ENCODE results near the gene SCAMP4. TPM values are rescaled to one million over a fixed set of nuclear protein-coding genes. Genes with fewer than 3 reads are reported as not detected.

SCAMP4 gene
- total and polyA plus RNA-seq, 2 experiments from 2014 or later: 69.3 to 89.8 TPM

DNA sequence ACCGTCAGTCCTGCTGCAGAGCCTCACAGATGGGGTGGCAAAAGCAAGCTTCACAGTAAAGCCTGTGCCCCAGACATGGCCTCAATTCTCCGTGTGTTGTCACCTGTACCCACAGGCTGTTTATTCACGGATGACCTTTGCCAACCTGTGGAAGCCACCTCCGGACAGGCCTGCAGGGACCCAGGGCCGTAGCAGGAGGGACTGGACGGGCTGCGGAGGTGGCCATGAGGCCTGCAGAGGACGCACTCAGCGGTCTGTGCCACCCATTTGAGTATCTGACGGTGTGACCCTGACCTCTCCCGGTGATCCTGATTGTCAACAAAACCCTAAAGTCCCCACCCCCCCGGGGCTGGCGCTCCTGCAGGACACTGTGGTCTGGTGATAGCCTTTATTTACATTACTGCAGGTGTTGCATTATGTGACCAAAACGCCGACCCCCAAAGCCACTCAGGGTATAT is 34.0 kb upstream of the SCAMP4 start:
- Histone ChIP-seq H3K27ac (no peak overlapping the region), H3K9me2 (replicated peaks; ENCODE audit: insufficient read depth) (no peaks in the 10 kb centered on the region), H3K4me1 (ENCODE audit: insufficient read depth) (peaks cover 20% of the 10 kb centered on the region), H3K4me2 (peak overlapping the region; percentile 11), H3K36me3 (replicated peaks; ENCODE audit: insufficient read depth, low read depth) (no peaks in the 10 kb centered on the region), H4K20me1 (ENCODE audit: insufficient read depth, poor library complexity, severe bottlenecking) (peaks cover 22% of the 10 kb centered on the region), H2AFZ (no peak overlapping the region), H3K9me3 (ENCODE audit: low read depth) (no peaks in the 10 kb centered on the region), H3K79me2 (peaks cover 62% of the 10 kb centered on the region), H3K27me3 (no peaks in the 10 kb centered on the region), H3K4me3 (no peak overlapping the region)
- no peak for TF ChIP-seq EZH2 (IDR thresholded peaks at IDR 0.05; ENCODE audit: borderline replicate concordance)
- no peak for TF ChIP-seq EZH2phosphoT487 (IDR thresholded peaks at IDR 0.05; ENCODE audit: low read depth, severe bottlenecking, unreplicated experiment)
- TF ChIP-seq, protein P1, sequence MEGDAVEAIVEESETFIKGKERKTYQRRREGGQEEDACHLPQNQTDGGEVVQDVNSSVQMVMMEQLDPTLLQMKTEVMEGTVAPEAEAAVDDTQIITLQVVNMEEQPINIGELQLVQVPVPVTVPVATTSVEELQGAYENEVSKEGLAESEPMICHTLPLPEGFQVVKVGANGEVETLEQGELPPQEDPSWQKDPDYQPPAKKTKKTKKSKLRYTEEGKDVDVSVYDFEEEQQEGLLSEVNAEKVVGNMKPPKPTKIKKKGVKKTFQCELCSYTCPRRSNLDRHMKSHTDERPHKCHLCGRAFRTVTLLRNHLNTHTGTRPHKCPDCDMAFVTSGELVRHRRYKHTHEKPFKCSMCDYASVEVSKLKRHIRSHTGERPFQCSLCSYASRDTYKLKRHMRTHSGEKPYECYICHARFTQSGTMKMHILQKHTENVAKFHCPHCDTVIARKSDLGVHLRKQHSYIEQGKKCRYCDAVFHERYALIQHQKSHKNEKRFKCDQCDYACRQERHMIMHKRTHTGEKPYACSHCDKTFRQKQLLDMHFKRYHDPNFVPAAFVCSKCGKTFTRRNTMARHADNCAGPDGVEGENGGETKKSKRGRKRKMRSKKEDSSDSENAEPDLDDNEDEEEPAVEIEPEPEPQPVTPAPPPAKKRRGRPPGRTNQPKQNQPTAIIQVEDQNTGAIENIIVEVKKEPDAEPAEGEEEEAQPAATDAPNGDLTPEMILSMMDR (IDR thresholded peaks at IDR 0.05; ENCODE audit: poor library complexity): no peak
- WGBS (ENCODE audit: low lambda C conversion rate, missing lambda C conversion rate): 59% methylated on average over 15 of the region's 15 CpGs
- peak; percentile 21 for DNase-seq (ENCODE audit: low spot score)

DNA sequence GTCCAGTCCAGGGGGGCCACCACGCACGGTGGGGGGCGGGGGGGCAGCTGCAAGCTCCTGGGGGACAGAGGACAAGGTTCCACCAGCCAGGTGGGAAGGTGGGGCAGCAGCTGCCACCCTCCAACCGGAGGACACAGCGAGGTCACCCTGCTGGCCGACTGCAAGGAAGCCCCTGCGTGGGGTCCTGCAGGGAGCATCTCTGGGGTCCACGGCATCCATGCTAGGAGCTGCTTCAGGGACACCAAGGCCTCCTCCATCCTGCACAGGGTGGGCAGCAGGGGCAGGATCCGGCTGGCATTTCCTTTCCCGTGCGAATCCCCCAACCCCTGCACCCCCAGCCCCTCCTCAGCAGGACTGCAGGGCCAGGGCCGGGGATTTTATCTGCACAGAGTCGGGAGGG is 33.6 kb upstream of the SCAMP4 start:
- peaks cover 25% of the 10 kb centered on the region for H3K4me1 ChIP-seq (ENCODE audit: insufficient read depth)
- whole genome bisulfite sequencing (ENCODE audit: low lambda C conversion rate, missing lambda C conversion rate): 96% methylated on average over 5 of the region's 13 CpGs
- H3K36me3 ChIP-seq (replicated peaks; ENCODE audit: insufficient read depth, low read depth): no peaks in the 10 kb centered on the region
- H4K20me1 ChIP-seq (ENCODE audit: insufficient read depth, poor library complexity, severe bottlenecking): peaks cover 22% of the 10 kb centered on the region
- TF ChIP-seq EZH2 (IDR thresholded peaks at IDR 0.05; ENCODE audit: borderline replicate concordance) (no peak), EZH2phosphoT487 (IDR thresholded peaks at IDR 0.05; ENCODE audit: low read depth, severe bottlenecking, unreplicated experiment) (no peak)
- TF ChIP-seq, protein P1 (IDR thresholded peaks at IDR 0.05; ENCODE audit: poor library complexity): no peak
- peaks cover 62% of the 10 kb centered on the region for H3K79me2 ChIP-seq
- no peaks in the 10 kb centered on the region for H3K9me2 ChIP-seq (replicated peaks; ENCODE audit: insufficient read depth)
- no peak overlapping the region for H2AFZ ChIP-seq
- no peaks in the 10 kb centered on the region for H3K27me3 ChIP-seq
- DNase-seq (ENCODE audit: low spot score): no peak
- no peak overlapping the region for H3K4me2 ChIP-seq
- H3K9me3 ChIP-seq (ENCODE audit: low read depth): no peaks in the 10 kb centered on the region
- H3K27ac ChIP-seq: no peak overlapping the region
- no peak overlapping the region for H3K4me3 ChIP-seq

DNA sequence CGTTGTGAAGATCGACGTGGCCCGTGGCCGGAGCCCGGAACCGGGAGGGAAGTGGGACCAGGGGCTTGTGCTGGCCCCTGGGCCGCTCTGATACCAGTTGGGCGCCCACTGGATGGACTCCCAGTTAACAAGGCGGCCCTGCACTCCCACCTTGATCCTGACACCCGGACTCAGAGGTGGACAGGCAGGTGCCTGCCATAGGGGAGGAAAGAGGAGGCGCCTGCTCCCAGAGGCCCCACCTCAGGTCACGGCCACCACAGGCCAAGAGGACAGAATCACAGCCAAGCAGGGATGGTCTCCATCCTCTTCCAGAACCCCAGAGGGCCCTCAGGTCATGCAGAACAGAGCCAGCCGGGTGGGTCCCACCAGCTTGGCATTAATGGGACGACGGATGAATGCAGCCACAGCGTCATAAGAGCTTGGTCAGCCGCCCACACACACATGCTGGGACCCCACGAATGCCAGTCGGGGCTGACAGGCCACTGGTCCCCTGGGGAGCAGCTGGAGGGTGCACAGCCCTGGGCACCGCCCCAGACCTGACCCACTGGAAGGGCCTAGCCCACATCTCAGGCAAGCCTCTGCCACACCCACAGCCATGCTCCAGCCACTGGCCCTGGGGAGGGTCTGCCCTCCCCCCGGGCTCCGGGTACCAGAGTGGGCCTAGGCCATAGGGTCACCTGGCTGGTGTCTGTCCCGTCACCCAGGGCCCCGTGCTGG is 32.2 kb upstream of the SCAMP4 start:
- Histone ChIP-seq H3K4me3 (no peak overlapping the region), H3K4me2 (peak overlapping the region; percentile 97), H3K79me2 (peaks cover 62% of the 10 kb centered on the region), H3K9me3 (ENCODE audit: low read depth) (no peaks in the 10 kb centered on the region), H2AFZ (no peak overlapping the region), H3K27me3 (no peaks in the 10 kb centered on the region), H3K4me1 (ENCODE audit: insufficient read depth) (peaks cover 27% of the 10 kb centered on the region), H3K9me2 (replicated peaks; ENCODE audit: insufficient read depth) (no peaks in the 10 kb centered on the region), H3K27ac (no peak overlapping the region), H3K36me3 (replicated peaks; ENCODE audit: insufficient read depth, low read depth) (no peaks in the 10 kb centered on the region), H4K20me1 (ENCODE audit: insufficient read depth, poor library complexity, severe bottlenecking) (peaks cover 22% of the 10 kb centered on the region)
- TF ChIP-seq EZH2 (IDR thresholded peaks at IDR 0.05; ENCODE audit: borderline replicate concordance) (no peak), EZH2phosphoT487 (IDR thresholded peaks at IDR 0.05; ENCODE audit: low read depth, severe bottlenecking, unreplicated experiment) (no peak)
- TF ChIP-seq, protein P1 (IDR thresholded peaks at IDR 0.05; ENCODE audit: poor library complexity): no peak
- DNase-seq (ENCODE audit: low spot score): no peak
- whole genome bisulfite sequencing (ENCODE audit: low lambda C conversion rate, missing lambda C conversion rate): 91% methylated on average over 25 of the region's 25 CpGs

Data from hepatocyte (in vitro differentiated cells).